Trophoblast cell (in vitro differentiated cells and primary cell): Measurements from ENCODE around the gene ZFYVE28.
"Not testable (repeated sequence)": the region's sequence is repeated elsewhere in the genome, so short reads cannot be mapped to it uniquely, and the experiment has no call there.

Source experiments
- DNase-seq, 2 donors: peaks; one replicate each; pipeline ENCODE4 v3.0.0-alpha.2; 2016
- H2AFZ ChIP-seq: 2 replicates; pipeline ENCODE4 v1.6.1; 2013; ENCODE audit warnings: low read length, moderate library complexity, mild to moderate bottlenecking; ENCODE audit not compliant: insufficient read depth, poor library complexity
- H2AK5ac ChIP-seq: 2 replicates; pipeline ENCODE4 v1.6.1; 2013; ENCODE audit warnings: mild to moderate bottlenecking, low read length
- H2BK120ac ChIP-seq: 2 replicates; pipeline ENCODE4 v1.6.1; 2013; ENCODE audit warnings: low read length, mild to moderate bottlenecking, moderate library complexity; ENCODE audit not compliant: insufficient read depth, poor library complexity
- H2BK12ac ChIP-seq: 2 replicates; pipeline ENCODE4 v1.6.1; 2013; ENCODE audit warnings: mild to moderate bottlenecking, low read length, moderate library complexity
- H2BK5ac ChIP-seq: 2 replicates; pipeline ENCODE4 v1.6.1; 2013; ENCODE audit warnings: low read length, low read depth, moderate library complexity, mild to moderate bottlenecking; ENCODE audit not compliant: poor library complexity
- H3K14ac ChIP-seq: 2 replicates; pipeline ENCODE4 v1.6.1; 2013; ENCODE audit warnings: mild to moderate bottlenecking, low read length
- H3K18ac ChIP-seq: 2 replicates; pipeline ENCODE4 v1.6.1; 2013; ENCODE audit warnings: mild to moderate bottlenecking, low read length
- H3K23ac ChIP-seq: 2 replicates; pipeline ENCODE4 v1.6.1; 2013; ENCODE audit warnings: low read length
- H3K27ac ChIP-seq: 2 replicates; pipeline ENCODE4 v1.5.1; 2013; ENCODE audit warnings: low read depth, mild to moderate bottlenecking, inconsistent platforms, low read length, moderate library complexity
- H3K27me3 ChIP-seq: 2 replicates; pipeline ENCODE4 v1.6.1; 2013; ENCODE audit warnings: inconsistent platforms, mild to moderate bottlenecking, low read length, moderate library complexity; ENCODE audit not compliant: insufficient read depth
- H3K36me3 ChIP-seq, 2 experiments: 1 replicate in 1 of 2; 2 replicates in 1 of 2; pipeline ENCODE4 v1.6.1; 2013; ENCODE audit warnings: low read length in 2 of 2, mild to moderate bottlenecking in 2 of 2, moderate library complexity in 1 of 2; ENCODE audit not compliant: insufficient read depth in 2 of 2, control insufficient read depth in 1 of 2
- H3K4ac ChIP-seq: 2 replicates; pipeline ENCODE4 v1.6.1; 2013; ENCODE audit warnings: low read depth, mild to moderate bottlenecking, low read length, moderate library complexity
- H3K4me1 ChIP-seq, 2 experiments: 1 replicate in 1 of 2; 2 replicates in 1 of 2; pipeline ENCODE4 v1.6.1; 2013; ENCODE audit warnings: low read length in 2 of 2, mild to moderate bottlenecking in 2 of 2, moderate library complexity in 1 of 2; ENCODE audit not compliant: insufficient read depth in 2 of 2, control insufficient read depth in 1 of 2
- H3K4me2 ChIP-seq: 2 replicates; pipeline ENCODE4 v1.6.1; 2013; ENCODE audit warnings: inconsistent platforms, mild to moderate bottlenecking, low read length, moderate library complexity
- H3K4me3 ChIP-seq: 2 replicates; pipeline ENCODE4 v1.5.1; 2013; ENCODE audit warnings: mild to moderate bottlenecking, low read depth, low read length, inconsistent platforms
- H3K79me1 ChIP-seq: one replicate; pipeline ENCODE4 v1.6.1; 2013; ENCODE audit warnings: low read length
- H3K79me2 ChIP-seq: 2 replicates; pipeline ENCODE4 v1.6.1; 2013; ENCODE audit warnings: low read length, mild to moderate bottlenecking; ENCODE audit not compliant: control insufficient read depth, insufficient read depth, poor library complexity
- H3K9ac ChIP-seq: 2 replicates; pipeline ENCODE4 v1.6.1; 2013; ENCODE audit warnings: mild to moderate bottlenecking, low read length
- H3K9me3 ChIP-seq: 2 replicates; pipeline ENCODE4 v1.6.1; 2013; ENCODE audit warnings: low read depth, mild to moderate bottlenecking, control low read depth, inconsistent platforms, low read length; ENCODE audit not compliant: insufficient read depth
- H4K12ac ChIP-seq: 2 replicates; pipeline ENCODE4 v1.6.1; 2013; ENCODE audit warnings: low read depth, mild to moderate bottlenecking, low read length, moderate library complexity
- H4K8ac ChIP-seq: 2 replicates; pipeline ENCODE4 v1.6.1; 2013; ENCODE audit warnings: low read depth, mild to moderate bottlenecking, low read length, moderate library complexity
- H4K91ac ChIP-seq: one replicate; pipeline ENCODE4 v1.6.1; 2013; ENCODE audit warnings: low read depth, mild to moderate bottlenecking, low read length, moderate library complexity
- WGBS: extraction: QIAGEN DNeasy Blood & Tissue Kit; methylation state at CpG from one replicate; pipeline ENCODE4 v1.1.7; 2013; ENCODE audit warnings: missing lambda C conversion rate; ENCODE audit not compliant: insufficient read length, insufficient coverage; ENCODE audit errors: extremely low coverage; 5-methylcytosine and 5-hydroxymethylcytosine counted together

ZFYVE28 gene

GRCh38 chr4:2231082-2231481 is 187.4 kb downstream of the ZFYVE28 start:
- Histone ChIP-seq H3K9ac (no peak overlapping the region), H3K4me3 (no peak overlapping the region), H3K9me3 (no peaks in the 10 kb centered on the region), H3K4ac (no peak overlapping the region), H2BK120ac (no peak overlapping the region), H4K12ac (no peak overlapping the region), H2BK12ac (no peak overlapping the region), H2BK5ac (no peak overlapping the region), H3K27me3 (no peaks in the 10 kb centered on the region), H3K23ac (no peak overlapping the region), H3K79me1 (no peaks in the 10 kb centered on the region), H3K36me3 (peaks cover 7 to 8% of the 10 kb centered on the region in 2 experiments), H3K27ac (no peak overlapping the region), H2AK5ac (no peak overlapping the region), H3K4me2 (no peak overlapping the region), H4K91ac (no peak overlapping the region), H2AFZ (no peak overlapping the region), H4K8ac (no peak overlapping the region), H3K14ac (no peak overlapping the region), H3K18ac (no peak overlapping the region), H3K79me2 (no peaks in the 10 kb centered on the region), H3K4me1 (no peaks in the 10 kb centered on the region)
- WGBS, result no CpG with 5 or more reads among the region's 6 CpGs
- no peak for DNase-seq

GRCh38 chr4:2226261-2226660 is 192.2 kb downstream of the ZFYVE28 start:
- no peak overlapping the region for H3K14ac ChIP-seq
- H3K4me2 ChIP-seq, result no peak overlapping the region
- no CpG with 5 or more reads among the region's 2 CpGs for WGBS
- H3K79me1 ChIP-seq, result no peaks in the 10 kb centered on the region
- no peak for DNase-seq
- no peaks in the 10 kb centered on the region for H3K9me3 ChIP-seq
- no peak overlapping the region for H4K8ac ChIP-seq
- no peaks in the 10 kb centered on the region for H3K79me2 ChIP-seq
- no peak overlapping the region for H3K9ac ChIP-seq
- no peak overlapping the region for H2BK5ac ChIP-seq
- no peak overlapping the region for H3K4ac ChIP-seq
- no peak overlapping the region for H3K18ac ChIP-seq
- peaks cover 0 to 8% of the 10 kb centered on the region in 2 experiments for H3K36me3 ChIP-seq
- no peak overlapping the region for H4K91ac ChIP-seq
- H2AFZ ChIP-seq, result no peak overlapping the region
- H3K27ac ChIP-seq, result no peak overlapping the region
- no peak overlapping the region for H3K23ac ChIP-seq
- no peak overlapping the region for H4K12ac ChIP-seq
- no peaks in the 10 kb centered on the region for H3K27me3 ChIP-seq
- no peaks in the 10 kb centered on the region for H3K4me1 ChIP-seq
- H2BK120ac ChIP-seq, result no peak overlapping the region
- H3K4me3 ChIP-seq, result no peak overlapping the region
- no peak overlapping the region for H2AK5ac ChIP-seq
- H2BK12ac ChIP-seq, result no peak overlapping the region

- Histone ChIP-seq H3K36me3 (peaks cover 0 to 8% of the 10 kb centered on the region in 2 experiments), H3K27me3 (no peaks in the 10 kb centered on the region), H2AFZ (no peak overlapping the region), H2BK120ac (no peak overlapping the region), H2AK5ac (no peak overlapping the region), H3K14ac (no peak overlapping the region), H3K4me3 (no peak overlapping the region), H3K4me2 (no peak overlapping the region), H3K9ac (no peak overlapping the region), H2BK12ac (no peak overlapping the region), H3K23ac (no peak overlapping the region), H3K4me1 (no peaks in the 10 kb centered on the region), H3K79me1 (no peaks in the 10 kb centered on the region), H4K12ac (no peak overlapping the region), H3K79me2 (no peaks in the 10 kb centered on the region), H3K4ac (no peak overlapping the region), H3K18ac (no peak overlapping the region), H4K91ac (no peak overlapping the region), H4K8ac (no peak overlapping the region), H2BK5ac (no peak overlapping the region), H3K9me3 (no peaks in the 10 kb centered on the region), H3K27ac (no peak overlapping the region)
- WGBS, result no CpG with 5 or more reads among the region's 2 CpGs
- no peak for DNase-seq
Observed at GRCh38 chr4:2222838-2223237, 195.6 kb downstream of the ZFYVE28 start.

GRCh38 chr4:2221378-2221777 is 197.1 kb downstream of the ZFYVE28 start:
- H3K9me3 ChIP-seq, H3K4me2 ChIP-seq, DNase-seq, H2BK5ac ChIP-seq, H4K12ac ChIP-seq, H3K27ac ChIP-seq, H2BK120ac ChIP-seq, H3K36me3 ChIP-seq, H3K18ac ChIP-seq, H4K91ac ChIP-seq, H4K8ac ChIP-seq, H2AFZ ChIP-seq, H3K4me1 ChIP-seq, H2BK12ac ChIP-seq, H3K79me2 ChIP-seq, H3K79me1 ChIP-seq, H3K4me3 ChIP-seq, H3K4ac ChIP-seq, H2AK5ac ChIP-seq, H3K14ac ChIP-seq, H3K27me3 ChIP-seq, H3K23ac ChIP-seq, H3K9ac ChIP-seq: not testable (repeated sequence)
- no CpG with 5 or more reads among the region's 4 CpGs for WGBS
